CD14-positive monocyte (primary cell): ENCODE data around the gene KCNJ5. TPM values are rescaled to one million over a fixed set of nuclear protein-coding genes. Genes with fewer than 3 reads are reported as not detected.

Experiments
- DNase-seq, 3 donors: peaks; one replicate each; pipeline ENCODE4 v3.0.0-alpha.2; 2011 to 2022
- H2AFZ ChIP-seq: 2 replicates; pipeline ENCODE4 v1.6.0; 2012; ENCODE audit warnings: mild to moderate bottlenecking, low read depth, low read length, inconsistent platforms; ENCODE audit not compliant: insufficient read depth, poor library complexity, severe bottlenecking
- H3K27ac ChIP-seq, 2 donors: 1 replicate in 1 of 2; 2 replicates in 1 of 2; pipeline ENCODE4 v1.5.1; 2012 to 2013; ENCODE audit warnings: low read length in 2 of 2, control low read depth in 1 of 2, inconsistent platforms in 1 of 2, low read depth in 1 of 2, mild to moderate bottlenecking in 1 of 2
- H3K27me3 ChIP-seq, 2 donors: one replicate each; pipeline versions ENCODE4 v1.6.0 to v1.6.1; 2011 to 2013; ENCODE audit warnings: low read length in 2 of 2; ENCODE audit not compliant: control insufficient read depth in 2 of 2, insufficient read depth in 2 of 2
- H3K36me3 ChIP-seq, 2 donors: replicated peaks in 1 of 2; 1 replicate in 1 of 2; 2 replicates in 1 of 2; pipeline versions ENCODE4 v1.5.1 to v1.6.1; 2012 to 2013; ENCODE audit warnings: low read length in 2 of 2, control low read depth in 1 of 2, inconsistent platforms in 1 of 2, mild to moderate bottlenecking in 1 of 2; ENCODE audit not compliant: insufficient read depth in 2 of 2, control insufficient read depth in 1 of 2
- H3K4me1 ChIP-seq, 2 donors: 1 replicate in 1 of 2; 2 replicates in 1 of 2; pipeline versions ENCODE4 v1.5.1 to v1.6.1; 2012 to 2013; ENCODE audit warnings: low read length in 2 of 2, control low read depth in 1 of 2, inconsistent platforms in 1 of 2, mild to moderate bottlenecking in 1 of 2, moderate library complexity in 1 of 2; ENCODE audit not compliant: insufficient read depth in 2 of 2, control insufficient read depth in 1 of 2
- H3K4me2 ChIP-seq: replicated peaks from 2 replicates; pipeline ENCODE3; 2012; ENCODE audit warnings: low read length, moderate library complexity, mild to moderate bottlenecking; ENCODE audit not compliant: poor library complexity, severe bottlenecking; ENCODE audit errors: extremely low read depth
- H3K4me3 ChIP-seq, 3 experiments: fragments of 200-600 bp in 1 of 3; sonication (generic) in 1 of 3; replicated peaks in 1 of 3; 1 replicate in 2 of 3; 2 replicates in 1 of 3; pipeline ENCODE4 v1.5.1; 2011 to 2013; ENCODE audit warnings: low read length in 3 of 3, mild to moderate bottlenecking in 3 of 3, control low read depth in 2 of 3, low read depth in 2 of 3, inconsistent platforms in 1 of 3, moderate library complexity in 1 of 3
- H3K79me2 ChIP-seq: 2 replicates; pipeline ENCODE4 v1.6.0; 2012; ENCODE audit warnings: mild to moderate bottlenecking, control low read depth, inconsistent platforms, low read length, moderate library complexity; ENCODE audit not compliant: insufficient read depth
- H3K9ac ChIP-seq: 2 replicates; pipeline ENCODE4 v1.6.0; 2017; ENCODE audit warnings: low read length, mild to moderate bottlenecking; ENCODE audit not compliant: insufficient read depth, poor library complexity, severe bottlenecking
- H3K9me3 ChIP-seq, 2 donors: replicated peaks in 1 of 2; 1 replicate in 1 of 2; 2 replicates in 1 of 2; pipeline versions ENCODE4 v1.5.1 to v1.6.1; 2012 to 2013; ENCODE audit warnings: low read length in 2 of 2, control low read depth in 1 of 2; ENCODE audit not compliant: control insufficient read depth in 1 of 2, insufficient read depth in 1 of 2
- H4K20me1 ChIP-seq: 2 replicates; pipeline ENCODE4 v1.6.0; 2012; ENCODE audit warnings: mild to moderate bottlenecking, low read length, control low read depth, moderate library complexity; ENCODE audit not compliant: insufficient read depth
- H3K27ac Mint-ChIP-seq, 7 donors: one replicate each; pipeline ENCODE4 v1.8.0; 2020; ENCODE audit warnings: mild to moderate bottlenecking in 7 of 7, mixed read lengths in 7 of 7, moderate library complexity in 6 of 7, inconsistent platforms in 2 of 7
- H3K27me3 Mint-ChIP-seq, 3 donors: one replicate each; pipeline ENCODE4 v1.8.0; 2021 to 2022; ENCODE audit warnings: low read depth in 3 of 3, mild to moderate bottlenecking in 3 of 3, mixed read lengths in 3 of 3, moderate library complexity in 3 of 3, inconsistent platforms in 1 of 3
- H3K36me3 Mint-ChIP-seq, 2 donors: one replicate each; pipeline ENCODE4 v1.8.0; 2020; ENCODE audit warnings: mixed read lengths in 2 of 2, inconsistent platforms in 1 of 2, mild to moderate bottlenecking in 1 of 2
- H3K4me1 Mint-ChIP-seq: one replicate; pipeline ENCODE4 v1.8.0; 2020; ENCODE audit warnings: mild to moderate bottlenecking, mixed read lengths
- H3K4me3 Mint-ChIP-seq, 2 donors: one replicate each; pipeline ENCODE4 v1.8.0; 2020; ENCODE audit warnings: mild to moderate bottlenecking in 2 of 2, mixed read lengths in 2 of 2, moderate library complexity in 1 of 2
- H3K9me3 Mint-ChIP-seq, 7 donors: one replicate each; pipeline ENCODE4 v1.8.0; 2020 to 2022; ENCODE audit warnings: mixed read lengths in 7 of 7, mild to moderate bottlenecking in 6 of 7, moderate library complexity in 6 of 7, inconsistent platforms in 2 of 7
- CTCF ChIP-seq: fragments of 200-600 bp; IDR thresholded peaks from one replicate; pipeline ENCODE4 v1.8.0; 2022; ENCODE audit warnings: antibody characterized with exemption, mild to moderate bottlenecking
- WGBS: methylation state at CpG from one replicate; pipeline ENCODE4 v1.1.5; 2013; ENCODE audit warnings: missing lambda C conversion rate; ENCODE audit not compliant: insufficient coverage; 5-methylcytosine and 5-hydroxymethylcytosine counted together
- intact Hi-C, 2 donors: fragments of 100-400 bp; cut with micrococcal nuclease; formaldehyde crosslinking; loops; one replicate each; pipeline versions ENCODE4 v1.15.0 to v1.15.1; 2023
- polyA plus RNA-seq, 3 donors: library from polyadenylated mRNA; depleted of rRNA in 1 of 3; unstranded in 2 of 3; stranded (reverse) in 1 of 3; fragments of 300-500 nt in 2 of 3; fragments of >200 nt in 1 of 3; fragmentation: Illumina TruSeq in 2 of 3; gene quantifications; 1 replicate in 2 of 3; 2 replicates in 1 of 3; pipeline ENCODE4 v1.2.3, GENCODE V29; 2012 to 2021

Gene KCNJ5
- polyA plus RNA-seq, 3 donors = 0.03 TPM; not detected in 2

GRCh38 chr11:128903248-128904061, 12.3 kb downstream of the KCNJ5 start:
- H3K36me3 Mint-ChIP-seq = peaks cover 3 to 10% of the 10 kb centered on the region in 2 donors
- Histone ChIP-seq H3K4me2 (peak overlapping the region; percentile 15), H2AFZ (peak overlapping the region; percentile 18), H3K9me3 (no peaks in the 10 kb centered on the region), H3K79me2 (no peaks in the 10 kb centered on the region), H3K4me1 (peaks cover 47 to 51% of the 10 kb centered on the region in 2 donors), H3K4me3 (peak overlapping the region in 1 of 3 experiments; percentile 79), H3K27ac (no peak overlapping the region), H3K9ac (no peak overlapping the region), H4K20me1 (no peaks in the 10 kb centered on the region), H3K36me3 (no peaks in the 10 kb centered on the region), H3K27me3 (no peaks in the 10 kb centered on the region)
- intact Hi-C loops = no loop called here
- no peak overlapping the region for H3K27ac Mint-ChIP-seq
- H3K4me3 Mint-ChIP-seq = peak overlapping the region; percentile 52 to 80
- H3K4me1 Mint-ChIP-seq = peaks cover 46% of the 10 kb centered on the region
- peaks cover 9 to 16% (median 11%) of the 10 kb centered on the region in 3 donors for H3K27me3 Mint-ChIP-seq
- H3K9me3 Mint-ChIP-seq = peaks cover 0 to 2% (median 0%) of the 10 kb centered on the region in 7 donors
- WGBS = 31% methylated on average over 7 of the region's 17 CpGs
- DNase-seq = peak; percentile 20 to 58 (median 27)
- TF ChIP-seq CTCF = no peak

DNA sequence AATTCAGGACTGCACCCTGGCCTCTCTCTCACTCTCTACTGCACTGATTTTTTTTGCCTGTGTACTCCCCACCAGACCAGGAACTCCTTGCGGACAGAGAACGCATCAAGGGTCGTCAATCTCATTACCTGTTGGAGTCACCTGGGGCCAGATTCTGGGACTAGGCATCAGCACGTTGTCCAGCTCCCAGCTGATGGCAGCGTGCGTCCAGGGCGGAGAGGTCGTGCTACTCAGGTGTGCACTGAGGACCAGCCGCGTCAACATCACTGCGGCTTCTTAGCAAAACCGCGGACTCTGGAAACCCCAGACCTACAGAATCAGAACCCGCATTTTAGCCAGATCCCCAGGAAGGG, 13.1 kb downstream of the KCNJ5 start:
- no peak overlapping the region for H2AFZ ChIP-seq
- H3K4me3 ChIP-seq = peak overlapping the region in 1 of 3 experiments; percentile 79
- no peaks in the 10 kb centered on the region for H3K27me3 ChIP-seq
- H3K9me3 ChIP-seq = no peaks in the 10 kb centered on the region
- no peak overlapping the region for H3K9ac ChIP-seq
- Mint-ChIP-seq H3K27ac (peak overlapping the region in 2 of 7 donors; percentile 40 to 72), H3K27me3 (peaks cover 9 to 16% (median 10%) of the 10 kb centered on the region in 3 donors), H3K4me1 (peaks cover 55% of the 10 kb centered on the region), H3K4me3 (peak overlapping the region; percentile 67 to 80), H3K36me3 (peaks cover 3 to 9% of the 10 kb centered on the region in 2 donors), H3K9me3 (peaks cover 0 to 2% (median 0%) of the 10 kb centered on the region in 7 donors)
- H3K27ac ChIP-seq = no peak overlapping the region
- H3K79me2 ChIP-seq = no peaks in the 10 kb centered on the region
- no peak for DNase-seq
- TF ChIP-seq CTCF = no peak
- intact Hi-C loops = no loop called here
- H3K36me3 ChIP-seq = no peaks in the 10 kb centered on the region
- H3K4me1 ChIP-seq = peaks cover 55 to 59% of the 10 kb centered on the region in 2 donors
- 65% methylated on average over 12 of the region's 14 CpGs for WGBS
- H4K20me1 ChIP-seq = no peaks in the 10 kb centered on the region
- peak overlapping the region; percentile 90 for H3K4me2 ChIP-seq
